ENCODE results near the gene SAV1.
A peak's percentile ranks its signal among the peaks of the same experiment; 100 is the strongest.

SAV1 gene

GRCh38 chr14:50605766-50606165 lies 62.3 kb downstream of the SAV1 start:
- DNase-seq = no peak

GRCh38 chr14:50603565-50603964 lies 64.5 kb downstream of the SAV1 start:
- DNase-seq = no peak

- no peak for DNase-seq
Measured at GRCh38 chr14:50602035-50602434, 66.1 kb downstream of the SAV1 start.

GRCh38 chr14:50601394-50601793 lies 66.7 kb downstream of the SAV1 start:
- DNase-seq = no peak

DNA sequence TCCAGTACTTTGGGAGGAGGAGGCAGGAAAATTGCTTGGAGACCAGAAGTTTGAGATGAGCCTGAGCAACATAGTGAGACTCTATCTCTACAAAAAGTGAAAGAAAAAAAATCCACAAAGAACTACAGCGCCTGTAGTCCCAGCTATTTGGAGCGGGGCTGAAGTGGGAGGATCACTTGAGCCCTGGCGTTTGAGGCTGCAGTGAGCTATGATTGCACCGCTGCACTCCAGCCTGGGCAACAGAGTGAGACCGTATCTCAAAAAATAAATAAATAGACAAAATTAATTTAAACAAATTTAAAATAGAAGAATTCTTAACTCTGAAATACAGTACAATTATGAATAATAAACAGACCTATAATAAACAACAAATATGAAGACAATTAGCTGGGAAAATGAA lies 67.3 kb downstream of the SAV1 start:
- peak; percentile 11 for DNase-seq

- peak; percentile 74 for DNase-seq
Measured at GRCh38 chr14:50599700-50600444, 68.2 kb downstream of the SAV1 start.

DNA sequence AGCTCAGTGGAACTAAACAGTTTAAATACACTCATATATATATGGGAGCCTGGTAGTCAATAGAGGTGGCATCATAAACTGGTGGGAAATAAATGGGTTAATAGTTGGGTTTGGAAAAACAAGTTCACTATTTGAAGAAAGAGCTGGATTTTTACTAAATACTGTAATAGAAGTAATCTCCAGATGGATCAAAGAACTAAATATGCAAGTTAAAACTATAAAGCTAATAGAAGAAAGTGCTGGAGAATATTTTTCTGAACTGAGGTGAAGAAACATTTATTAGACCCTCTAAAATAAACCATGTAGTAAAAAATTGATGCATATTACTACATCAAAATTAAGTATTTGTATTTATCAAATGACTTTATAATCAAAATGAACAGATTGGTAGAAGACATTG lies 69.3 kb downstream of the SAV1 start:
- DNase-seq = no peak

GRCh38 chr14:50594577-50595316 lies 73.4 kb downstream of the SAV1 start:
- no peak for DNase-seq

GRCh38 chr14:50590464-50590863 lies 77.6 kb downstream of the SAV1 start:
- DNase-seq = no peak
